ENCODE results near the gene EXT2.

Gene EXT2

GRCh38 chr11:44235765-44236201, 140.3 kb downstream of the EXT2 start:
- no peak for TF ChIP-seq CTCF (IDR thresholded peaks at IDR 0.05; ENCODE audit: low read depth, low read length, missing control alignments)
- no peak for DNase-seq (ENCODE audit: low read depth)
- no peak overlapping the region for H3K4me3 ChIP-seq (ENCODE audit: low read depth, low read length)

GRCh38 chr11:44236296-44236695, 140.8 kb downstream of the EXT2 start:
- TF ChIP-seq CTCF (IDR thresholded peaks at IDR 0.05; ENCODE audit: low read depth, low read length, missing control alignments): no peak
- no peak for DNase-seq (ENCODE audit: low read depth)

GRCh38 chr11:44237156-44237555, 141.7 kb downstream of the EXT2 start:
- no peak for DNase-seq (ENCODE audit: low read depth)
- no peak for TF ChIP-seq CTCF (IDR thresholded peaks at IDR 0.05; ENCODE audit: low read depth, low read length, missing control alignments)
- H3K4me3 ChIP-seq (ENCODE audit: low read depth, low read length): no peak overlapping the region

More at GRCh38 chr11:44236296-44236695, 140.8 kb downstream of the EXT2 start:
- no peak overlapping the region for H3K4me3 ChIP-seq (ENCODE audit: low read depth, low read length)

- no peak for DNase-seq (ENCODE audit: low read depth)
- no peak for TF ChIP-seq CTCF (IDR thresholded peaks at IDR 0.05; ENCODE audit: low read depth, low read length, missing control alignments)
- no peak overlapping the region for H3K4me3 ChIP-seq (ENCODE audit: low read depth, low read length)
Observed at GRCh38 chr11:44241851-44242250, 146.4 kb downstream of the EXT2 start.

GRCh38 chr11:44243086-44243485, 147.6 kb downstream of the EXT2 start:
- DNase-seq (ENCODE audit: low read depth): no peak
- no peak for TF ChIP-seq CTCF (IDR thresholded peaks at IDR 0.05; ENCODE audit: low read depth, low read length, missing control alignments)
- no peak overlapping the region for H3K4me3 ChIP-seq (ENCODE audit: low read depth, low read length)

GRCh38 chr11:44243595-44244343, 148.3 kb downstream of the EXT2 start:
- no peak overlapping the region for H3K4me3 ChIP-seq (ENCODE audit: low read depth, low read length)
- TF ChIP-seq CTCF (IDR thresholded peaks at IDR 0.05; ENCODE audit: low read depth, low read length, missing control alignments): no peak

More at GRCh38 chr11:44243595-44244343, 148.3 kb downstream of the EXT2 start:
- DNase-seq (ENCODE audit: low read depth): no peak

Data from GM12864 (cell line).